ENCODE data around the gene GALNT2. TPM values are rescaled to one million over a fixed set of nuclear protein-coding genes. Genes with fewer than 3 reads are reported as not detected.

GALNT2 gene
- total and polyA plus RNA-seq, 2 of the 4 experiments (the other 2 are of a cell fraction) = 50.4 to 189 TPM

DNA sequence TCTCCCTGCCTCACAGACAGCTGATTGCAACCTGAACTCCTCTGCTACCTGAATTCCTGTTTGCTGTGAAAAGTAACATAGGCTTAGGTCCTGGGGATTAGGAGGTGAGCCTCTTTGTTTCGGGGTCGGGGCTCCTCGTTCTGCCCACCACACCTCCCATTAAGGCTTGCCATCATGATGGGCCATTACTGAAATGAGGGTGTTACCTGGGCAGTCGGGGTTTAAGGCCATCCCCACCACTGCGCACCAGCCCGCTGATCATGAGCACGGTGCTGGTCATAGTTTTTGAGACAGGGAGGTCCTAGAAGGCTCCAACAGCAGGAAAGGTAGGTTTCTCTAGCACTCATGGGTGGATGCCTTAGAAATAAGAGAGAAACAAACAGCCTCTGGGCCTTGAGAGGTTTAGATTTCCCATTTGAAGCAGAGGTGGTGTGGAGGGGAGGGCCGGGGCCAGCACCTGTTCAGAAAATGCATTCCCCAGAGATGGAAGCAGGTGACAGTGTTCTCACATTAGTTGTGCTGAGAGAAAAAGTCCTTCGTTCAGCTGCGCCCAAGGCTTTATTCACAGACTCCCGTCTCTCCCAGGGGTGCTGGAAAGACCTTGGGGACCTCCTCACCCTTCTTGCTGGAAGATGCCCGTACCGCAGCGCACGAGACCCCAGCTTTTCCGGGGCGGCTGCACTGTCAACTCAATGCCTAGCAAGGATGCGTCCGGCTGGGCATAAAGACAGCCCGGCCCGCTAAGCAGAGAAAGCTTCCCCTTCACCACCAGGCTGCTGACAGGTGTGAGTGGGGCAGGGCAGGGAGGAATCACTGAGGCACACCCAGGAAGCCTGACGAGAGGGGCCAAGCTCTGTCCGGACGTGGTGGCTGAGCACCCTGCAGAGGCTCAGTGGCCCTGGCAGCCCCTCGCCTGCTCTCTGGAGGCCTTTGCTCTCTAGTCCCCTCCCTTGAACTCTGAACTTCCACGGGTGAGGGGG is 233.6 kb downstream of the GALNT2 start:
- no TSS peak for BruUV-seq (replicated peaks)
- in situ Hi-C loops (cut with MboI; ENCODE audit: low sequenced_read_pairs) (loop anchor here (25.0 kb wide), 1 partner anchor 1038 kb away; the partner anchor contains the start of gene RAB4A), dilution Hi-C loops (cut with HindIII; ENCODE audit: low sequenced_read_pairs, unreplicated experiment) (no loop called here), intact Hi-C loops (cut with micrococcal nuclease) (no loop called here)
- Histone ChIP-seq H4K8ac (ENCODE audit: low read depth in 2 of 2, low read length in 2 of 2) (no peak overlapping the region), H4K20me1 (ENCODE audit: insufficient read depth, low read length) (no peaks in the 10 kb centered on the region), H2BK120ac (ENCODE audit: low read depth, low read length) (no peak overlapping the region), H3K79me1 (ENCODE audit: low read depth in 1 of 2, low read length in 2 of 2) (no peaks in the 10 kb centered on the region), H2AK9ac (replicated peaks; ENCODE audit: low read depth, low read length, poor library complexity) (no peak overlapping the region), H2BK15ac (ENCODE audit: low read depth, low read length) (no peak overlapping the region), H3K14ac (replicated peaks; ENCODE audit: low read depth, low read length) (no peak overlapping the region), H3K9me1 (ENCODE audit: insufficient read depth, low read length) (no peaks in the 10 kb centered on the region), H2AFZ (replicated peaks; ENCODE audit: low read length, poor library complexity) (no peak overlapping the region), H2BK5ac (ENCODE audit: low read depth, low read length, poor library complexity, severe bottlenecking) (no peak overlapping the region), H3K36me3 (ENCODE audit: control insufficient read depth, insufficient read depth, low read length) (no peaks in the 10 kb centered on the region), H3K4me3 (ENCODE audit: insufficient read depth, low read depth, low read length) (no peak overlapping the region), H3K56ac (ENCODE audit: extremely low read depth, insufficient read depth, low read length) (no peak overlapping the region), H3K27me3 (ENCODE audit: control insufficient read depth, insufficient read depth, low read length) (peaks cover 2% of the 10 kb centered on the region; the same call in 1 of the 2 replicates), H3K9me3 (ENCODE audit: control insufficient read depth, insufficient read depth, low read length) (no peaks in the 10 kb centered on the region), H3K9ac (ENCODE audit: low read depth, low read length) (no peak overlapping the region), H3K27ac (ENCODE audit: insufficient read depth, low read length) (no peak overlapping the region), H2AK5ac (ENCODE audit: low read depth, low read length) (no peak overlapping the region), H3K4ac (ENCODE audit: low read depth, low read length) (no peak overlapping the region), H4K91ac (ENCODE audit: insufficient read depth, low read depth, low read length) (no peak overlapping the region), H2BK20ac (ENCODE audit: low read depth, low read length) (no peak overlapping the region), H4K5ac (ENCODE audit: low read depth, low read length) (no peak overlapping the region), H3K4me2 (ENCODE audit: low read depth, low read length) (no peak overlapping the region), H3K18ac (ENCODE audit: low read depth, low read length) (no peak overlapping the region), H3K23ac (ENCODE audit: low read depth, low read length) (no peak overlapping the region), H3K4me1 (ENCODE audit: control insufficient read depth, insufficient read depth, low read length) (no peaks in the 10 kb centered on the region)
- ChIA-PET POLR2A (ENCODE audit: unreplicated experiment) (no interaction called here), CTCF (interaction anchor here (1.1 kb wide), 1 partner anchor 13 kb away, joined by 4 read pairs; no protein-coding TSS in a partner anchor)
- WGBS, 2 experiments (ENCODE audit: extremely low coverage in 2 of 2, insufficient read length in 1 of 2) = no CpG with 5 or more reads among the region's 26 CpGs
- DNase-seq = no peak
- ATAC-seq (ENCODE audit: low read depth) = no peak
- TF ChIP-seq BHLHE40 (IDR thresholded peaks at IDR 0.05; ENCODE audit: low read depth, low read length) (no peak), MXI1 (IDR thresholded peaks at IDR 0.05; ENCODE audit: borderline replicate concordance, low read depth, low read length) (no peak), FOS (IDR thresholded peaks at IDR 0.05; ENCODE audit: low read depth, low read length) (no peak), CHD1 (IDR thresholded peaks at IDR 0.05; ENCODE audit: low read depth, low read length) (no peak), RFX5 (IDR thresholded peaks at IDR 0.05; ENCODE audit: low read depth, low read length) (no peak), RAD21 (IDR thresholded peaks at IDR 0.05; ENCODE audit: low read length) (no peak), CEBPB (IDR thresholded peaks at IDR 0.05; ENCODE audit: low read depth, low read length) (no peak), POLR2A (IDR thresholded peaks at IDR 0.05; ENCODE audit: low read depth, low read length) (no peak), MAFK (IDR thresholded peaks at IDR 0.05; ENCODE audit: low read depth, low read length) (no peak), NFE2L2 (IDR thresholded peaks at IDR 0.05; ENCODE audit: low read depth, low read length) (no peak), MAZ (IDR thresholded peaks at IDR 0.05; ENCODE audit: borderline replicate concordance, low read depth, low read length) (no peak), RCOR1 (IDR thresholded peaks at IDR 0.05; ENCODE audit: insufficient replicate concordance, low read length) (no peak), SMC3 (IDR thresholded peaks at IDR 0.05; ENCODE audit: low read depth, low read length) (no peak)
- TF ChIP-seq, protein P1, sequence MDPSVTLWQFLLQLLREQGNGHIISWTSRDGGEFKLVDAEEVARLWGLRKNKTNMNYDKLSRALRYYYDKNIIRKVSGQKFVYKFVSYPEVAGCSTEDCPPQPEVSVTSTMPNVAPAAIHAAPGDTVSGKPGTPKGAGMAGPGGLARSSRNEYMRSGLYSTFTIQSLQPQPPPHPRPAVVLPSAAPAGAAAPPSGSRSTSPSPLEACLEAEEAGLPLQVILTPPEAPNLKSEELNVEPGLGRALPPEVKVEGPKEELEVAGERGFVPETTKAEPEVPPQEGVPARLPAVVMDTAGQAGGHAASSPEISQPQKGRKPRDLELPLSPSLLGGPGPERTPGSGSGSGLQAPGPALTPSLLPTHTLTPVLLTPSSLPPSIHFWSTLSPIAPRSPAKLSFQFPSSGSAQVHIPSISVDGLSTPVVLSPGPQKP (IDR thresholded peaks at IDR 0.05; ENCODE audit: borderline replicate concordance, low read depth, low read length) = no peak
- TF ChIP-seq, protein P2, sequence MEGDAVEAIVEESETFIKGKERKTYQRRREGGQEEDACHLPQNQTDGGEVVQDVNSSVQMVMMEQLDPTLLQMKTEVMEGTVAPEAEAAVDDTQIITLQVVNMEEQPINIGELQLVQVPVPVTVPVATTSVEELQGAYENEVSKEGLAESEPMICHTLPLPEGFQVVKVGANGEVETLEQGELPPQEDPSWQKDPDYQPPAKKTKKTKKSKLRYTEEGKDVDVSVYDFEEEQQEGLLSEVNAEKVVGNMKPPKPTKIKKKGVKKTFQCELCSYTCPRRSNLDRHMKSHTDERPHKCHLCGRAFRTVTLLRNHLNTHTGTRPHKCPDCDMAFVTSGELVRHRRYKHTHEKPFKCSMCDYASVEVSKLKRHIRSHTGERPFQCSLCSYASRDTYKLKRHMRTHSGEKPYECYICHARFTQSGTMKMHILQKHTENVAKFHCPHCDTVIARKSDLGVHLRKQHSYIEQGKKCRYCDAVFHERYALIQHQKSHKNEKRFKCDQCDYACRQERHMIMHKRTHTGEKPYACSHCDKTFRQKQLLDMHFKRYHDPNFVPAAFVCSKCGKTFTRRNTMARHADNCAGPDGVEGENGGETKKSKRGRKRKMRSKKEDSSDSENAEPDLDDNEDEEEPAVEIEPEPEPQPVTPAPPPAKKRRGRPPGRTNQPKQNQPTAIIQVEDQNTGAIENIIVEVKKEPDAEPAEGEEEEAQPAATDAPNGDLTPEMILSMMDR (conservative IDR thresholded peaks at IDR 0.05; ENCODE audit: low read depth, low read length) = no peak

All from IMR-90 (cell line).